Panc1 (cell line): ENCODE data around the gene RNF121.

Source experiments
- CTCF ChIP-seq: fragments of 450-650 bp; IDR thresholded peaks from 2 replicates; pipeline ENCODE4 v1.5.1; 2017; ENCODE audit warnings: mild to moderate bottlenecking
- POLR2AphosphoS5 ChIP-seq: IDR thresholded peaks from 2 replicates; pipeline ENCODE4 v1.6.1; 2012; ENCODE audit warnings: mild to moderate bottlenecking, low read depth, low read length, moderate library complexity

DNA sequence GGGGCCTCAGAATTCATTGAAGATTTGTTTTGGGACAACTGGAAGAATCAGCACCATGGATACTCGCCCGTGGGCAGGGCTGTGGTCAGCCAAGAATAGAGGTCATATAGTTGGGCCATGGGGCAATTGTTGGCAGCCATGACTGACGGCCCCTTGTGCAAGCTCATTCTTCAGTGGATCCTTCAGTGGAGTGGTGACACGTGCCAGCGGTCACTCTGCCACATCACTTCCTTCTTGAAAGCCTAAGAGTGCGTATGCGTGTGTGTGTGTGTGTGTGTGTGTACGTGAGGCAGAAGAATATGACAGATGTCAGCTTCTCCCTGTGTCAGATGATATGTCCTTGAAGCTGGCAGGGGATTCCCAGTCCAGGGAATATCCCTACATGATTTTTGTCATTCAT is 68.1 kb downstream of the RNF121 start:
- no peak for TF ChIP-seq POLR2AphosphoS5
- TF ChIP-seq CTCF: no peak
